Stimulated activated CD4-positive, alpha-beta T cell treated with anti-CD3 and anti-CD28 coated beads, Interleukin-4, amount 100 ng/mL, for 4 hours (primary cell): ENCODE results near the gene LCA5.
"Not testable (repeated sequence)": the region's sequence is repeated elsewhere in the genome, so short reads cannot be mapped to it uniquely, and the experiment has no call there.

ENCODE experiments used
- DNase-seq, 2 experiments: peaks; one replicate each; pipeline ENCODE4 v3.0.0-alpha.2; 2020

LCA5 gene

GRCh38 chr6:79463621-79464050, 73.6 kb downstream of the LCA5 start:
- DNase-seq, result no peak

DNA sequence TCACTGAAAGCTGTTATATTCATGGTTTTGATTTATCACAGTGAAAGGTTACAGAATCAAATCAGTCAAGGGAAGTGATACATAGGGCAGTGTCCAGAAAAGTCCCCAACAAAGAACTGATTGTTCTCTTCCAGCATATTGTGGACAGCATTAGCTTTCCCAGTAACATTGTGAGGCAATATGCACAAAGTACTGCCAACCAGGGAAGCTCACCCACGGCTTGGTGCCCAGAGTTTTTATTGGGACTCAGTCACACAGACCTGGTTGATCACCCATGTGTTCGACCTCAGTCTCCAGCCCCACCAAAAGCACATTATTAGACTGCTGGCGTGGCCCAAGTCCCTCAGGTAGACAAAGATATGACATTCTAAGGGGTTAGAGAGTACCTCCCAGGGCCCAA, 76.0 kb downstream of the LCA5 start:
- no peak for DNase-seq

GRCh38 chr6:79455446-79455845, 81.8 kb downstream of the LCA5 start:
- no peak for DNase-seq

GRCh38 chr6:79453558-79454042, 83.6 kb downstream of the LCA5 start:
- no peak for DNase-seq

DNA sequence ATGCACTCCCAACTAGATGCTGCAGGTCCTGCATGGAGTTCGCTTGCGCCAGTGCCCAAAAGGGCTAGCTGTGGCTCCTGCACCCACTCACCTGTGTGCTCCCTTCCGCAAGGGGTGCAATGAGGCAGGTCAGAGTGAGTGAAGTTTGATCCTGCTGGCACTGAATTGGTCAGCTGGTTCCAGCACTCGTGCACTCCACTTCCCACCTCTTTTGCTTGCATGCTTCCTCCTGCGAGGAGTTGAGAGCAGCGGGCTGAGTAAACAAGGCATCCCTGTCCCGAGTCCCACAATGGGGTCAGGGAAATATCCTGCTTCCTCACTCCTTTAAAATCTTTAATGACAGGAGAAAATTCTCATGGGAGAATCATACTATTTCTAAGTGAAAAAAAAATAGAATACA, 86.2 kb downstream of the LCA5 start:
- no peak for DNase-seq

GRCh38 chr6:79446006-79446405, 91.2 kb downstream of the LCA5 start:
- DNase-seq, result no peak

DNA sequence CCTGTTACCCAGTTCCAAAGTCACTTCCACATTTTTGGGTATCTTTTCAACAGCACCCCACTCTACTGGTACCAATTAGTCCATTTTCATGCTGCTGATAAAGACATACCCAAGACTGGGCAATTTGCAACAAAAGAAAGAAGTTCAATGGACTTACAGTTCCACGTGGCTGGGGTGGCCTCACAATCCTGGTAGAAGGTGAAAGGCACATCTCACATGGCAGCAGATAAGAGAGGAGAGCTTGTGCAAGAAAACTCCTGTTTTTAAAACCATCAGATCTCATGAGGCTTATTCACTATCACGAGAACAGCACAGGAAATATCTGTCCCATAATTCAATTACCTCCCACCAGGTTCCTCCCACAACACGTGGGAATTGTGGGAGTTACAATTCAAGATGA, 93.4 kb downstream of the LCA5 start:
- DNase-seq, result not testable (repeated sequence)

GRCh38 chr6:79441192-79441591, 96.0 kb downstream of the LCA5 start:
- DNase-seq, result no peak

- DNase-seq, result no peak
These were observed 96.6 kb downstream of the LCA5 start for GRCh38 chr6:79440598-79440997.

DNA sequence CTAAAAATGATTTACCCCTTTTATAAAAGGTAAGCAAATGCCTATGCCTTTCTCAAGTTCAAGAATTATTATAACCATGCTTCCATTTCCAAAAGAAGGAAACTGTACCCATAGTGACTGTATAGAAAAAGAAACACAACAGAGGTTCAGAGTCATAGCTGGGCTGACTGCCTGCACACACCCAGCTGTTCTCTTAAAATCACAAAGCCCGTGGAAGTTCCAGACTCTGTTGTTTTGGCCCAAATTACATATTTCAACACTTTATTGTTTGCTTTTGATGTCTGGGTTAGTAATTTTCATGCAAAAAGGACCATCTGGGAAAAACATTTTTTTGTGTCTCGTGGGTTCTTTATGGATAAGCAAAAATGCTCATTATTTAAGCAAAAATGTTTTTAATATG, 99.2 kb downstream of the LCA5 start:
- DNase-seq, result no peak

DNA sequence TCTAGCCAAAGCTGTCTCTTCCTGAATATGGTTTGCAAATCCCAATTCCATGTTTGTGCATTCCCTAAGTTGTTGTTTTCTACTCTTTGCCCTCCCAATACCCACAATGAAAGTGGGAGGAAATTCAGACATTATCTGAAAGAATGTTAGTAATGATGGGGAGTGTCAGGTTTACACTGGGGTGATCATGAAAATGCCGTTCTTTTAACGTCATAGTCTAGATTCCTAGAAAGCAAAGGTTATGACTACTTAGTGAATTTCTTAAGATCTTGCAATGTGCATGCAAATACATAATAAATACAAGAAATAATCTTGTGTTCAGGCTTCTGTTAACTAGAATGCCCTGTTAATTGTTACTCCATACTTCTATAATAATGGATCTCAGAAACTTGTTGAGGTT, 101.0 kb downstream of the LCA5 start:
- no peak for DNase-seq

DNA sequence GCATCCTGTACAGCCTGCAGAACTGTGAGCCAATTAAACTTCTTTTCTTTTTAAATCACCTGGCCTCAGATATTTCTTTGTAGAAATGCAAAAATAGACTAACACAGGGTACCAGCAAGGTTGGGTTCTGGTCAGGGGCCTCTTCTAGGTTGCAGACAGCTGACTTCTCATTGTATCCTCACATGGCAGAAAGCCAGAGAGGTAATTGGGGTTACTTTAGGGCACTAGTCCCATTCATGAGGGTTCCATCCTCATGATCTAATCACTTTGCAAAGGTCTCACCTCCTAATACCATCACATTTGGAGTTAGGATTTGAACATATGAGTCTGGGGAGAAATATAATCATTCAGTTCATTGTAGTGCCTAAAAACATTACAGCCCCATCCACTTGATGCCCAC, 101.5 kb downstream of the LCA5 start:
- no peak for DNase-seq
